Activated CD4-positive, alpha-beta memory T cell treated with anti-CD3 and anti-CD28 coated beads, Interleukin-2, amount 10 ng/mL, durations not matched to agents 7 days and 5 days (primary cell): ENCODE data around the gene PCDH19. TPM values are rescaled to one million over a fixed set of nuclear protein-coding genes. Genes with fewer than 3 reads are reported as not detected.

Source experiments
- CTCF ChIA-PET: fragments of 350-600 bp; sonication (Branson Sonifier 250); formaldehyde crosslinking; loops from one replicate; lab custom pipeline; 2021; ENCODE audit warnings: antibody characterized with exemption, inconsistent platforms; lab: Charles Lee
- POLR2A ChIA-PET: fragments of 350-600 bp; sonication (Branson Sonifier 250); formaldehyde crosslinking; loops from one replicate; lab custom pipeline; 2021; ENCODE audit warnings: antibody characterized with exemption; lab: Charles Lee
- DNase-seq: peaks from one replicate; pipeline ENCODE4 v3.0.0-alpha.2; 2020
- H3K27ac Mint-ChIP-seq: one replicate; pipeline ENCODE4 v1.8.0; 2021; ENCODE audit warnings: mild to moderate bottlenecking, mixed read lengths
- H3K27me3 Mint-ChIP-seq: one replicate; pipeline ENCODE4 v1.8.0; 2021; ENCODE audit warnings: mixed read lengths
- H3K36me3 Mint-ChIP-seq: one replicate; pipeline ENCODE4 v1.8.0; 2021; ENCODE audit warnings: low read depth, mixed read lengths
- H3K4me1 Mint-ChIP-seq: one replicate; pipeline ENCODE4 v1.8.0; 2021; ENCODE audit warnings: mixed read lengths
- H3K4me3 Mint-ChIP-seq: one replicate; pipeline ENCODE4 v1.8.0; 2021; ENCODE audit warnings: mild to moderate bottlenecking, mixed read lengths
- H3K9me3 Mint-ChIP-seq: one replicate; pipeline ENCODE4 v1.8.0; 2021; ENCODE audit warnings: mixed read lengths
- total RNA-seq, 2 experiments: library from RNA; stranded (reverse); gene quantifications; one replicate each; pipeline ENCODE4 v1.2.3, GENCODE V29; 2021

Gene PCDH19
- total RNA-seq, 2 experiments from 2014 or later: not detected

DNA sequence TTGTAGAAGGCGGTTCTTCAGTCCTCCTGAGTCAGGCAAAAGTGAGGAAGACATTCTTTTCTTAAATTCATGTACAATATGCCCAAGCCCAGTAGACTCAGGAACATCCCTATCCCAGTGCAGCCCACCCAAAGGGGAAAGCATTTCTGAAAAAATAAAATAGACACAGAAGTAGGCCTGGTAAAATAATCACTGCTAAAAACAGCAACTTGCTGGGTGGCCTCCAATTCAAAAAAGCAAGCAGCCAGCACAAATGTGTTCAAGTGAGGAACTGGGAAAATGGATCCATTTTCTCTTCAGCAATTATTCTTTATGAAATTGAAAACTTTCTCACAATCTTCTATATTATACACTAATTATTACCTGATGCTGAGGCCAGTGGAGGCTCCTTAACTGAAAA lies 165.4 kb downstream of the PCDH19 start:
- Mint-ChIP-seq H3K36me3 (no peaks in the 10 kb centered on the region), H3K27ac (no peak overlapping the region), H3K27me3 (no peaks in the 10 kb centered on the region), H3K4me1 (no peaks in the 10 kb centered on the region), H3K4me3 (no peak overlapping the region), H3K9me3 (no peaks in the 10 kb centered on the region)
- no peak for DNase-seq
- CTCF ChIA-PET: no interaction called here
- POLR2A ChIA-PET: no interaction called here

Other genes with a start within 250 kb of the PCDH19 start
- not detected for gene TNMD, start 174.7 kb upstream of the PCDH19 start, total RNA-seq
- not detected for gene TSPAN6, start 226.5 kb upstream of the PCDH19 start, total RNA-seq
- gene SRPX2, start 233.9 kb upstream of the PCDH19 start, total RNA-seq: not detected